Hematopoietic multipotent progenitor cell treated with erythropoietin and hydrocortisone succinate and interleukin-3 and kit ligand, for 15 days (in vitro differentiated cells): ENCODE measurements around the gene SYS1.

ENCODE experiments used
- DNase-seq: peaks from one replicate; pipeline ENCODE4 v3.0.0-alpha.2; 2015; ENCODE audit warnings: low spot score

SYS1 gene

DNA sequence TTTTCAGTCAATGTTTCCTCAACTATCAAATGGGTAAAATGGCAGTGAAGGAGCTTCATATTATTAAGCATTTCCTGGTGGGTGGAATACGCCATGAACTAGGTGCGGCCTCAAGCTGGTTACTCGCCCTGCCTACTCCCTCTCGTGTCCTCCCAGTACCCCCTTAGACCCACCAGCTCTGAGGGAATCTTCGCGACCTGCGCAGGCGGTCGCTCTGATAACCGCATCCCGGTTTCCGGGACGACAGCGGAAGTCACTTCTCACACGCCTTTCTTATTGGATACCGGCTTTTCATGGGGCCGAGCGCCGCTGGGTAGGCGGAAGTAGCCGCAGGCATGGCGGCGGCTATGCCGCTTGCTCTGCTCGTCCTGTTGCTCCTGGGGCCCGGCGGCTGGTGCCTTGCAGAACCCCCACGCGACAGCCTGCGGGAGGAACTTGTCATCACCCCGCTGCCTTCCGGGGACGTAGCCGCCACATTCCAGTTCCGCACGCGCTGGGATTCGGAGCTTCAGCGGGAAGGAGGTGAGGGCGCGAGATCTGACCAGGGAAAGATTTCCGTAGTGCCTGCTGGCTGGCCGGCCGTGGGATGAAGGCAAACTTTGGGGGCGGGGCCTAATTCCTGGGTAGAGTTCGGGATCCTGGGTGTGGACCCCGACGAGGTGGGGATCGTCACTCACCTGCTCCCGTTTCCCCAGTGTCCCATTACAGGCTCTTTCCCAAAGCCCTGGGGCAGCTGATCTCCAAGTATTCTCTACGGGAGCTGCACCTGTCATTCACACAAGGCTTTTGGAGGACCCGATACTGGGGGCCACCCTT, 53.1 kb downstream of the SYS1 start, which contains the start of gene PIGT:
TSS of gene PIGT (plus strand) at position 320 of the 816 bp plus-strand sequence. CDS start at position 336, 16 bp downstream.
- DNase-seq = peak; percentile 81

DNA sequence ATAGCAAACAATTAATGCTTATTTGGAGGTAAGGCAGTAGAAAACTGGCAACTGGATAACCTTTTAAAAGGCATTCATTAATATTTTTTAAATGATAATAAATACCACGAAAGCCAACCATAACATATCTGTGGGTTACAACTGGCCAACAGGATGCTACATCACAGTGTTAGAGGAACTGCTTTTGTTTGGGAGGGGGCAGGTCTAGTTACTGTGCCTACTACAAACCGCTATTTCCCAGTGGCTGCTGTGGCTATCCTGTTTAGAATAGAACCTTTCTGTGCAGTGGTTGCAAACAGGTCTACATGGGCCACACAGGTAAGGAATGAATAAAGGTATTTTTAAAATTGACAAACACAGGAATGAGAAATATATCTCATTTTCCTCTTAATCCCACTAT, 54.0 kb downstream of the SYS1 start:
- DNase-seq = no peak
